HCT116 (cell line): ENCODE measurements around the gene SCN4A. TPM values are rescaled to one million over a fixed set of nuclear protein-coding genes. Genes with fewer than 3 reads are reported as not detected.
A peak's percentile ranks its signal among the peaks of the same experiment; 100 is the strongest.

Experiments
- ATAC-seq: fragments of 200-7000 bp; cut with Tn5 transposase; 2 replicates; pipeline ENCODE4 v1.9.1; 2020; ENCODE audit warnings: mild to moderate bottlenecking, moderate library complexity
- BruUV-seq: library from RNA; stranded (reverse); fragments of 400-500 nt; replicated peaks from 2 replicates; lab custom pipeline; 2021; lab: Mats Ljungman, UMichigan
- CTCF ChIA-PET: fragments of 300-600 bp; sonication (Branson Sonifier 250); formaldehyde crosslinking; loops from one replicate; lab custom pipeline; 2021; ENCODE audit warnings: antibody characterized with exemption; lab: Charles Lee
- POLR2A ChIA-PET: fragments of 300-600, 350-600 bp; sonication (Branson Sonifier 250); formaldehyde crosslinking; loops from one replicate; lab custom pipeline; 2021; ENCODE audit warnings: antibody characterized with exemption; lab: Charles Lee
- RAD21 ChIA-PET, 2 experiments: fragments of 300-600 bp; sonication (Branson Sonifier 250); formaldehyde crosslinking; loops; one replicate each; lab custom pipeline; 2023; ENCODE audit warnings: low total read pairs in 2 of 2; ENCODE audit not compliant: uncharacterized antibody in 2 of 2, unreplicated experiment in 2 of 2, low non-redundant PET in 1 of 2; lab: Charles Lee
- DNase-seq: peaks from one replicate; pipeline ENCODE4 v3.0.0-alpha.2; 2010; ENCODE audit warnings: low read depth, low spot score
- H2AFZ ChIP-seq: fragments of 200-600 bp; shearing (Covaris generic), sonication (generic); 2 replicates; pipeline ENCODE4 v1.6.1; 2017; ENCODE audit warnings: low read depth, mixed run types, mixed read lengths, antibody characterized with exemption, low read length; ENCODE audit not compliant: poor library complexity, severe bottlenecking
- H3K27ac ChIP-seq: 2 replicates; pipeline ENCODE4 v1.5.1; 2012; ENCODE audit warnings: low read depth, low read length
- H3K27me3 ChIP-seq: fragments of 200-600 bp; sonication (generic); 2 replicates; pipeline ENCODE4 v1.6.1; 2016; ENCODE audit warnings: mixed run types, low read length, mixed read lengths; ENCODE audit not compliant: insufficient read depth
- H3K36me3 ChIP-seq, 2 experiments: fragments of 200-500 bp in 1 of 2; fragments of 200-600 bp in 1 of 2; sonication (Bioruptor generic) in 1 of 2; sonication (generic) in 1 of 2; 2 replicates each; pipeline versions ENCODE4 v1.5.1 to v1.6.1; 2014 to 2016; ENCODE audit warnings: low read length in 2 of 2, inconsistent platforms in 1 of 2, mixed read lengths in 1 of 2, mixed run types in 1 of 2; ENCODE audit not compliant: insufficient read depth in 2 of 2, control insufficient read depth in 1 of 2
- H3K4me1 ChIP-seq, 2 experiments: fragments of 200-600 bp in 1 of 2; sonication (generic) in 1 of 2; 2 replicates each; pipeline versions ENCODE4 v1.5.1 to v1.6.1; 2012 to 2017; ENCODE audit warnings: low read length in 2 of 2, inconsistent platforms in 1 of 2, mild to moderate bottlenecking in 1 of 2, mixed read lengths in 1 of 2, mixed run types in 1 of 2, moderate library complexity in 1 of 2; ENCODE audit not compliant: insufficient read depth in 2 of 2, control insufficient read depth in 1 of 2
- H3K4me2 ChIP-seq: fragments of 200-600 bp; sonication (generic); 2 replicates; pipeline ENCODE4 v1.6.1; 2017; ENCODE audit warnings: mixed run types, low read length, mixed read lengths
- H3K4me3 ChIP-seq, 2 experiments: fragments of 200-600 bp in 1 of 2; sonication (generic) in 1 of 2; replicated peaks in 1 of 2; 2 replicates each; pipeline ENCODE4 v1.5.1; 2011 to 2016; ENCODE audit warnings: low read length in 2 of 2, control low read depth in 1 of 2, low read depth in 1 of 2, mild to moderate bottlenecking in 1 of 2, mixed read lengths in 1 of 2, mixed run types in 1 of 2
- H3K79me2 ChIP-seq: fragments of 200-600 bp; sonication (generic); 2 replicates; pipeline ENCODE4 v1.6.1; 2017; ENCODE audit warnings: mild to moderate bottlenecking, mixed run types, low read length, moderate library complexity, mixed read lengths; ENCODE audit not compliant: insufficient read depth
- H3K9ac ChIP-seq: fragments of 200-600 bp; sonication (generic); 2 replicates; pipeline ENCODE4 v1.6.1; 2016; ENCODE audit warnings: low read length, mixed read lengths
- H3K9me2 ChIP-seq: fragments of 200-600 bp; sonication (generic), shearing (Covaris generic); 2 replicates; pipeline ENCODE4 v1.6.1; 2017; ENCODE audit warnings: mixed run types, mild to moderate bottlenecking, moderate library complexity; ENCODE audit not compliant: insufficient read depth
- H3K9me3 ChIP-seq, 2 experiments: fragments of 200-500 bp in 1 of 2; fragments of 200-600 bp in 1 of 2; sonication (Bioruptor generic) in 1 of 2; sonication (generic) in 1 of 2; 2 replicates each; pipeline ENCODE4 v1.6.1; 2014 to 2017; ENCODE audit warnings: low read length in 2 of 2, mixed read lengths in 2 of 2, inconsistent platforms in 1 of 2, low read depth in 1 of 2, mild to moderate bottlenecking in 1 of 2, mixed run types in 1 of 2, moderate library complexity in 1 of 2; ENCODE audit not compliant: control insufficient read depth in 1 of 2, insufficient read depth in 1 of 2
- H4K20me1 ChIP-seq: fragments of 200-600 bp; sonication (generic), shearing (Covaris generic); 2 replicates; pipeline ENCODE4 v1.6.1; 2017; ENCODE audit warnings: mixed run types, mild to moderate bottlenecking, moderate library complexity; ENCODE audit not compliant: insufficient read depth
- EZH2phosphoT487 ChIP-seq: fragments of 200-600 bp; IDR thresholded peaks from 2 replicates; pipeline ENCODE4 v1.6.1; 2018; ENCODE audit warnings: antibody characterized with exemption, borderline replicate concordance
- MAX ChIP-seq: IDR thresholded peaks from 2 replicates; pipeline ENCODE4 v1.6.1; 2012
- SP1 ChIP-seq: IDR thresholded peaks from 2 replicates; pipeline ENCODE4 v1.6.1; 2012; ENCODE audit warnings: low read depth
- TCF7L2 ChIP-seq: IDR thresholded peaks from 2 replicates; pipeline ENCODE4 v1.7.0; 2011; ENCODE audit warnings: borderline replicate concordance, inconsistent platforms; ENCODE audit not compliant: insufficient read depth, insufficient read length; ENCODE audit errors: extremely low read depth
- intact Hi-C: fragments of 100-400 bp; cut with micrococcal nuclease; formaldehyde crosslinking; loops from 2 replicates; pipeline ENCODE4 v1.10.0; 2022
- total RNA-seq: library from RNA; stranded (reverse); gene quantifications from one replicate; pipeline ENCODE4 v1.2.1, GENCODE V29; 2021; ENCODE audit not compliant: unreplicated experiment
- TF ChIP-seq, protein P1 (sequence below), 3 experiments: fragments of 200-600 bp in 1 of 3; sonication (generic) in 1 of 3; IDR thresholded peaks in 2 of 3; conservative IDR thresholded peaks in 1 of 3; 2 replicates each; pipeline ENCODE4 v1.5.1; 2012 to 2017; ENCODE audit warnings: low read depth in 2 of 3, low read length in 2 of 3, antibody characterized with exemption in 1 of 3, borderline replicate concordance in 1 of 3, control low read depth in 1 of 3, mild to moderate bottlenecking in 1 of 3, mixed read lengths in 1 of 3, mixed run types in 1 of 3, moderate library complexity in 1 of 3; ENCODE audit not compliant: insufficient read depth in 1 of 3

SCN4A gene
- total RNA-seq, 1 experiment from 2014 or later: 2.7 TPM

DNA sequence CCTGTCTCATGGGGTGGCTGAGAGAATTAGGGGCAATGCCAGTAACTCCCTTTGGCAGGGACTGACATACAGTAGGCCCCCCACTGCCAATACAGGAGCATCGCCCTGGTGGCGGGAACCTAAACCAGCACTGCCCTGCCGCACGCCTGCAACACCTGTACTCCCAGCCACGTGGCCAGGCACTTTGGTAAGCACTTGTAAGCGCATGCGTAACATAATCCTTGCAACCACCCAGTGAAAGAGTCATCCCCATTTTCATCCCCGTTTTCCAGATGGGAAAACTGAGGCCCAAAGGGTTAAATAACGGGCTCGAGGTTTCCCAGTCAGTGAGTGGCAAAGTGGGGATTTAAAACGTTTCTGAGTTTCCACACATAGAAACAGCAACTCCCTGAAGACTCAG is 17.5 kb downstream of the SCN4A start:
- ATAC-seq (no peak), DNase-seq (no peak)
- Histone ChIP-seq H3K36me3 (no peaks in the 10 kb centered on the region), H3K4me2 (no peak overlapping the region), H3K79me2 (no peaks in the 10 kb centered on the region), H3K27ac (no peak overlapping the region), H3K9me3 (no peaks in the 10 kb centered on the region), H4K20me1 (no peaks in the 10 kb centered on the region), H3K4me1 (peaks cover 0 to 9% of the 10 kb centered on the region in 2 experiments; a peak in 1 of 4 replicates), H3K9me2 (no peaks in the 10 kb centered on the region), H3K27me3 (no peaks in the 10 kb centered on the region), H3K4me3 (no peak overlapping the region), H2AFZ (no peak overlapping the region), H3K9ac (no peak overlapping the region)
- no TSS peak for BruUV-seq
- no peak for TF ChIP-seq MAX
- TF ChIP-seq, protein P1, sequence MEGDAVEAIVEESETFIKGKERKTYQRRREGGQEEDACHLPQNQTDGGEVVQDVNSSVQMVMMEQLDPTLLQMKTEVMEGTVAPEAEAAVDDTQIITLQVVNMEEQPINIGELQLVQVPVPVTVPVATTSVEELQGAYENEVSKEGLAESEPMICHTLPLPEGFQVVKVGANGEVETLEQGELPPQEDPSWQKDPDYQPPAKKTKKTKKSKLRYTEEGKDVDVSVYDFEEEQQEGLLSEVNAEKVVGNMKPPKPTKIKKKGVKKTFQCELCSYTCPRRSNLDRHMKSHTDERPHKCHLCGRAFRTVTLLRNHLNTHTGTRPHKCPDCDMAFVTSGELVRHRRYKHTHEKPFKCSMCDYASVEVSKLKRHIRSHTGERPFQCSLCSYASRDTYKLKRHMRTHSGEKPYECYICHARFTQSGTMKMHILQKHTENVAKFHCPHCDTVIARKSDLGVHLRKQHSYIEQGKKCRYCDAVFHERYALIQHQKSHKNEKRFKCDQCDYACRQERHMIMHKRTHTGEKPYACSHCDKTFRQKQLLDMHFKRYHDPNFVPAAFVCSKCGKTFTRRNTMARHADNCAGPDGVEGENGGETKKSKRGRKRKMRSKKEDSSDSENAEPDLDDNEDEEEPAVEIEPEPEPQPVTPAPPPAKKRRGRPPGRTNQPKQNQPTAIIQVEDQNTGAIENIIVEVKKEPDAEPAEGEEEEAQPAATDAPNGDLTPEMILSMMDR (IDR thresholded peaks at IDR 0.05 in 2 of 3, conservative IDR thresholded peaks at IDR 0.05 in 1 of 3; ENCODE audit: borderline replicate concordance in 1 of 3, insufficient read depth in 1 of 3, low read depth in 2 of 3, low read length in 2 of 3): 0 out of 6 replicates have a peak, but pooled peaks of 2 of the 3 experiments have one; percentile 18 to 19
- intact Hi-C loops: no loop called here
- RAD21 ChIA-PET: no interaction called here
- CTCF ChIA-PET: interaction anchor here (0.6 to 4.0 kb wide), 3 partner anchors 9 to 25 kb away, joined by 3 to 29 read pairs (median 4); no protein-coding TSS in a partner anchor
- POLR2A ChIA-PET: no interaction called here

- no peak overlapping the region for H3K27ac ChIP-seq
- POLR2A ChIA-PET: interaction anchor here (0.5 kb wide), 1 partner anchor 693 kb away, joined by 3 read pairs; no protein-coding TSS in a partner anchor
Measured at GRCh38 chr17:63954402-63955063, 18.2 kb downstream of the SCN4A start.

More at GRCh38 chr17:63954402-63955063, 18.2 kb downstream of the SCN4A start:
- H3K9ac ChIP-seq: no peak overlapping the region
- no TSS peak for BruUV-seq
- DNase-seq (no peak), ATAC-seq (no peak; the same call in 1 of the 2 replicates)
- TF ChIP-seq TCF7L2: no peak
- no peak for TF ChIP-seq SP1
- TF ChIP-seq EZH2phosphoT487: no peak
- CTCF ChIA-PET: interaction anchor here (0.6 to 4.8 kb wide), 4 partner anchors 8 to 35 kb away, joined by 3 to 61 read pairs (median 16); partner anchors contain the start of gene GH1
- H2AFZ ChIP-seq: no peak overlapping the region
- no peak overlapping the region for H3K4me2 ChIP-seq
- no peaks in the 10 kb centered on the region for H3K27me3 ChIP-seq
- RAD21 ChIA-PET: no interaction called here
- H3K4me3 ChIP-seq: no peak overlapping the region
- no peaks in the 10 kb centered on the region for H3K9me3 ChIP-seq
- peaks cover 0 to 9% of the 10 kb centered on the region in 2 experiments; a peak in 1 of 4 replicates for H3K4me1 ChIP-seq
- H4K20me1 ChIP-seq: no peaks in the 10 kb centered on the region
- H3K36me3 ChIP-seq: no peaks in the 10 kb centered on the region
- no peaks in the 10 kb centered on the region for H3K9me2 ChIP-seq
- intact Hi-C loops: no loop called here
- no peaks in the 10 kb centered on the region for H3K79me2 ChIP-seq
